ENCODE results near the gene CDH4. TPM values are rescaled to one million over a fixed set of nuclear protein-coding genes. Genes with fewer than 3 reads are reported as not detected.
A peak's percentile ranks its signal among the peaks of the same experiment; 100 is the strongest.

Gene CDH4
- polyA plus RNA-seq, 1 donor (not counting 4 experiments of a cell fraction or from before 2014, with no cell fraction given): 2.2 TPM

DNA sequence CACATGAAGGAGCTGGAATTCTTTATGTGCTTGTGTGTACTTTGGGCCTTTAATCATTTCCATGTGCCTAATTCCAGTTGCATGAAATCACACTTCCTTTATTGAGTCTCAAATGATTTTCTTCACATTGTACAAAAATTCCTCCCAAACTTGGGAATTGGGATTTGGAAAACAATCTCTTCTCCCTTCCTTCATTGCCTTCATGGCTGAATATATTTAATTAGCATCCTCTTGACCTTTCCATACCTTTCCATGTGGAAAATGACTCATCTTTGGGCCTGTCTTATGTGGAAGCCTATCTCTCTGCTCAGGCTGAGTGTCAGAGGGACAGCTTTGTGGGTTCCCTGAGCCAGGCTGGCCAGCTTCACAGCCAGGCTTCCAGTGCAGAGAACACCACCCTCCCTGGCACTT, 33.0 kb upstream of the CDH4 start:
- Histone ChIP-seq H3K9me1 (ENCODE audit: control insufficient read depth, extremely low read depth, insufficient read depth, low read length) (no peaks in the 10 kb centered on the region), H3K27me3 (ENCODE audit: control insufficient read depth, extremely low read depth, insufficient read depth, low read length) (peaks cover 42% of the 10 kb centered on the region), H3K9me3 (ENCODE audit: control insufficient read depth, low read depth, low read length) (no peaks in the 10 kb centered on the region), H4K20me1 (ENCODE audit: control insufficient read depth, extremely low read depth, insufficient read depth, low read length) (no peaks in the 10 kb centered on the region), H3K9ac (ENCODE audit: control insufficient read depth, extremely low read depth, insufficient read depth, low read length) (no peak overlapping the region), H3K4me2 (ENCODE audit: control insufficient read depth, extremely low read depth, insufficient read depth, low read depth, low read length) (no peak overlapping the region), H3K36me3 (ENCODE audit: control insufficient read depth in 2 of 2, extremely low read depth in 1 of 2, insufficient read depth in 2 of 2, low read length in 2 of 2) (no peaks in the 10 kb centered on the region), H3K4me3 (ENCODE audit: control insufficient read depth in 2 of 3, extremely low read depth in 1 of 3, insufficient read depth in 2 of 3, low read depth in 1 of 3, low read length in 3 of 3) (no peak overlapping the region), H2AFZ (ENCODE audit: control insufficient read depth, low read length) (no peak overlapping the region), H3K79me2 (ENCODE audit: control insufficient read depth, insufficient read depth, low read length) (no peaks in the 10 kb centered on the region), H3K4me1 (ENCODE audit: control insufficient read depth, extremely low read depth, insufficient read depth, low read length) (peaks cover 6% of the 10 kb centered on the region), H3K27ac (ENCODE audit: control insufficient read depth, insufficient read depth, low read length) (no peak overlapping the region)
- FAIRE-seq: no peak
- no peak for TF ChIP-seq EZH2 (IDR thresholded peaks at IDR 0.05; ENCODE audit: low read length)
- TF ChIP-seq, protein P1, sequence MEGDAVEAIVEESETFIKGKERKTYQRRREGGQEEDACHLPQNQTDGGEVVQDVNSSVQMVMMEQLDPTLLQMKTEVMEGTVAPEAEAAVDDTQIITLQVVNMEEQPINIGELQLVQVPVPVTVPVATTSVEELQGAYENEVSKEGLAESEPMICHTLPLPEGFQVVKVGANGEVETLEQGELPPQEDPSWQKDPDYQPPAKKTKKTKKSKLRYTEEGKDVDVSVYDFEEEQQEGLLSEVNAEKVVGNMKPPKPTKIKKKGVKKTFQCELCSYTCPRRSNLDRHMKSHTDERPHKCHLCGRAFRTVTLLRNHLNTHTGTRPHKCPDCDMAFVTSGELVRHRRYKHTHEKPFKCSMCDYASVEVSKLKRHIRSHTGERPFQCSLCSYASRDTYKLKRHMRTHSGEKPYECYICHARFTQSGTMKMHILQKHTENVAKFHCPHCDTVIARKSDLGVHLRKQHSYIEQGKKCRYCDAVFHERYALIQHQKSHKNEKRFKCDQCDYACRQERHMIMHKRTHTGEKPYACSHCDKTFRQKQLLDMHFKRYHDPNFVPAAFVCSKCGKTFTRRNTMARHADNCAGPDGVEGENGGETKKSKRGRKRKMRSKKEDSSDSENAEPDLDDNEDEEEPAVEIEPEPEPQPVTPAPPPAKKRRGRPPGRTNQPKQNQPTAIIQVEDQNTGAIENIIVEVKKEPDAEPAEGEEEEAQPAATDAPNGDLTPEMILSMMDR (optimal IDR thresholded peaks at IDR 0.05 in 1 of 3, IDR thresholded peaks at IDR 0.05 in 1 of 3, conservative IDR thresholded peaks at IDR 0.05 in 1 of 3; ENCODE audit: extremely low read depth in 1 of 3, insufficient read depth in 2 of 3, low read length in 3 of 3): no peak
- dilution Hi-C loops (cut with MboI; ENCODE audit: extremely low pct_ligation_motif_present, low sequenced_read_pairs): no loop called here
- no peak for DNase-seq (ENCODE audit: low read depth, low spot score)

DNA sequence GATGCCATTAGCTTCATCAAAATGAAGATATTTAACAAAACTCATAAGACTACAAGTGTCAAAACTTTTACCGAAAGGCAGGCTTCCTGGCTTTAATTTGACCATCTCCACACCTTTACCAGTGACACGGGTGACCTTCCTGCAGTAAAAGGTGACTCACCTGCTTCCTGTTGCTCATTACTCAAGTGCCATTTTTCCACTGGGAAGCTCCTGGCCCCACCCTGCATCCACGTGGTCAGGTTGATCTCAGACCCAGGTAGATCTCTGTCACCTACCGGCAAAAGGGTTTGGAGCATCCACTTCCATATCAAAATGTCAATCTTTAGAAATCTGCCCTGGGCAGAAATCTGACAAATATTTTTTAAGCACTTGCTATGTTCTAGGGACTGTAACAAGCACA, 31.9 kb upstream of the CDH4 start:
- FAIRE-seq (no peak), DNase-seq (ENCODE audit: low read depth, low spot score) (no peak)
- Histone ChIP-seq H3K4me3 (ENCODE audit: control insufficient read depth in 2 of 3, extremely low read depth in 1 of 3, insufficient read depth in 2 of 3, low read depth in 1 of 3, low read length in 3 of 3) (no peak overlapping the region), H3K9me3 (ENCODE audit: control insufficient read depth, low read depth, low read length) (no peaks in the 10 kb centered on the region), H3K9me1 (ENCODE audit: control insufficient read depth, extremely low read depth, insufficient read depth, low read length) (no peaks in the 10 kb centered on the region), H3K4me1 (ENCODE audit: control insufficient read depth, extremely low read depth, insufficient read depth, low read length) (peaks cover 6% of the 10 kb centered on the region), H3K27ac (ENCODE audit: control insufficient read depth, insufficient read depth, low read length) (no peak overlapping the region), H3K36me3 (ENCODE audit: control insufficient read depth in 2 of 2, extremely low read depth in 1 of 2, insufficient read depth in 2 of 2, low read length in 2 of 2) (no peaks in the 10 kb centered on the region), H2AFZ (ENCODE audit: control insufficient read depth, low read length) (no peak overlapping the region), H4K20me1 (ENCODE audit: control insufficient read depth, extremely low read depth, insufficient read depth, low read length) (no peaks in the 10 kb centered on the region), H3K4me2 (ENCODE audit: control insufficient read depth, extremely low read depth, insufficient read depth, low read depth, low read length) (no peak overlapping the region), H3K79me2 (ENCODE audit: control insufficient read depth, insufficient read depth, low read length) (no peaks in the 10 kb centered on the region), H3K9ac (ENCODE audit: control insufficient read depth, extremely low read depth, insufficient read depth, low read length) (no peak overlapping the region), H3K27me3 (ENCODE audit: control insufficient read depth, extremely low read depth, insufficient read depth, low read length) (peaks cover 46% of the 10 kb centered on the region)
- TF ChIP-seq, protein P1 (optimal IDR thresholded peaks at IDR 0.05 in 1 of 3, IDR thresholded peaks at IDR 0.05 in 1 of 3, conservative IDR thresholded peaks at IDR 0.05 in 1 of 3; ENCODE audit: extremely low read depth in 1 of 3, insufficient read depth in 2 of 3, low read length in 3 of 3): peak in 1 of 3 experiments; percentile 4
- TF ChIP-seq EZH2 (IDR thresholded peaks at IDR 0.05; ENCODE audit: low read length): no peak
- dilution Hi-C loops (cut with MboI; ENCODE audit: extremely low pct_ligation_motif_present, low sequenced_read_pairs): no loop called here

Data from keratinocyte (primary cell).